Adrenal gland (tissue), 5 donors: ENCODE results near the gene KDM4B.

Source experiments
- CTCF ChIP-seq, 6 experiments: fragments of 450-650 bp in 4 of 6; fragments of 200-600 bp in 2 of 6; sonication (generic) in 1 of 6; IDR thresholded peaks; 1 replicate in 5 of 6; 2 replicates in 1 of 6; pipeline versions ENCODE4 v1.5.1 to v1.8.0; 2016 to 2021; ENCODE audit warnings: antibody characterized with exemption in 6 of 6, mild to moderate bottlenecking in 2 of 6, moderate library complexity in 1 of 6
- POLR2A ChIP-seq, 2 donors: fragments of 450-650 bp; IDR thresholded peaks; one replicate each; pipeline ENCODE4 v1.6.1; 2017; ENCODE audit warnings: antibody characterized with exemption in 2 of 2, mild to moderate bottlenecking in 2 of 2, moderate library complexity in 1 of 2
- donor health status: DM: no; HTN: no; CAD: no.

- TF ChIP-seq CTCF (IDR thresholded peaks at IDR 0.05) (no peak), POLR2A (IDR thresholded peaks at IDR 0.05) (no peak)
These were observed 106.0 kb downstream of the KDM4B start for GRCh38 chr19:5074830-5075394.
